NCI-H748 (cell line): ENCODE measurements around the gene ADAM15.
A peak's percentile ranks its signal among the peaks of the same experiment; 100 is the strongest.

Source experiments
- DNase-seq: peaks from one replicate; lab custom pipeline; 2025; ENCODE audit not compliant: unreplicated experiment; lab: John Stamatoyannopoulos, UW

The ADAM15 gene

GRCh38 chr1:155050560-155051341 is at the start of gene ADAM15:
Gene ADAM15, plus strand, starts transcription at chr1:155051316. Its CDS starts 71 bp downstream, at chr1:155051387.
- peak; percentile 95 for DNase-seq

GRCh38 chr1:155001425-155001674 is 49.8 kb upstream of the ADAM15 start:
- no peak for DNase-seq

GRCh38 chr1:155001675-155002463 is 49.2 kb upstream of the ADAM15 start:
- peak; percentile 99 for DNase-seq

- DNase-seq, result peak; percentile 65
Observed at GRCh38 chr1:155002464-155003226, 48.5 kb upstream of the ADAM15 start, which contains the start of gene ZBTB7B. Gene ZBTB7B, plus strand, starts transcription at chr1:155002802. Its CDS starts 11,859 bp downstream, at chr1:155014661.

GRCh38 chr1:155003227-155003765 is 47.8 kb upstream of the ADAM15 start:
- peak; percentile 55 for DNase-seq

GRCh38 chr1:155003766-155004351 is 47.3 kb upstream of the ADAM15 start:
- peak; percentile 43 for DNase-seq

GRCh38 chr1:155004352-155005075 is 46.6 kb upstream of the ADAM15 start:
- no peak for DNase-seq

- DNase-seq, result no peak
Observed at GRCh38 chr1:155005076-155006011, 45.8 kb upstream of the ADAM15 start.

- no peak for DNase-seq
Observed at GRCh38 chr1:155006601-155007101, 44.5 kb upstream of the ADAM15 start.

- no peak for DNase-seq
Observed at GRCh38 chr1:155007251-155007828, 43.8 kb upstream of the ADAM15 start.

- no peak for DNase-seq
Observed at GRCh38 chr1:155008015-155008941, 42.8 kb upstream of the ADAM15 start.

- DNase-seq, result no peak
Observed at GRCh38 chr1:155009221-155009711, 41.9 kb upstream of the ADAM15 start.

GRCh38 chr1:155009742-155010141 is 41.4 kb upstream of the ADAM15 start:
- DNase-seq, result no peak

- DNase-seq, result no peak
Observed at GRCh38 chr1:155010211-155010918, 40.8 kb upstream of the ADAM15 start.

- DNase-seq, result no peak
Observed at GRCh38 chr1:155011004-155011416, 40.1 kb upstream of the ADAM15 start.

- DNase-seq, result no peak
Observed at GRCh38 chr1:155011437-155012025, 39.6 kb upstream of the ADAM15 start.
